HEK293T (cell line): ENCODE data around the gene CNTN2.

Experiments used
- FOXK2 ChIP-seq: fragments of 450-650 bp; IDR thresholded peaks from 2 replicates; pipeline ENCODE4 v1.6.1; 2016; ENCODE audit warnings: mild to moderate bottlenecking
- FOXM1 ChIP-seq: fragments of 450-650 bp; IDR thresholded peaks from 2 replicates; pipeline ENCODE4 v1.6.1; 2017; ENCODE audit warnings: mild to moderate bottlenecking, borderline replicate concordance
- HDGF ChIP-seq: fragments of 450-650 bp; IDR thresholded peaks from 2 replicates; pipeline ENCODE4 v1.6.1; 2017; ENCODE audit warnings: antibody characterized with exemption, borderline replicate concordance
- NFRKB ChIP-seq: fragments of 450-650 bp; IDR thresholded peaks from 2 replicates; pipeline ENCODE4 v1.6.1; 2016; ENCODE audit warnings: mild to moderate bottlenecking, moderate library complexity
- SP1 ChIP-seq: fragments of 450-650 bp; IDR thresholded peaks from 2 replicates; pipeline ENCODE4 v1.6.1; 2017
- TARDBP ChIP-seq: fragments of 450-650 bp; IDR thresholded peaks from 2 replicates; pipeline ENCODE4 v1.6.1; 2016

GRCh38 chr1:205091043-205091740 is 48.2 kb downstream of the CNTN2 start:
- TF ChIP-seq NFRKB (no peak), SP1 (no peak), FOXM1 (no peak), FOXK2 (no peak), TARDBP (no peak), HDGF (no peak)
